GM21619 (cell line): Measurements from ENCODE around the gene SPTB.

Experiments
- ATAC-seq: cut with Tn5 transposase; IDR thresholded peaks from one replicate; pipeline ENCODE4 v1.9.1; 2021; ENCODE audit not compliant: unreplicated experiment

SPTB gene

GRCh38 chr14:64700290-64700689 lies 179.4 kb downstream of the SPTB start:
- no peak for ATAC-seq

GRCh38 chr14:64698903-64699302 lies 180.8 kb downstream of the SPTB start:
- no peak for ATAC-seq

GRCh38 chr14:64696355-64696857 lies 183.3 kb downstream of the SPTB start:
- ATAC-seq, result no peak
